NCI-H187 (cell line): ENCODE data around the gene PHKB.

Experiments
- DNase-seq, 2 experiments: peaks; one replicate each; lab custom pipeline; 2025; lab: John Stamatoyannopoulos, UW

Gene PHKB

GRCh38 chr16:47729701-47730100 lies 268.6 kb downstream of the PHKB start:
- DNase-seq = no peak

DNA sequence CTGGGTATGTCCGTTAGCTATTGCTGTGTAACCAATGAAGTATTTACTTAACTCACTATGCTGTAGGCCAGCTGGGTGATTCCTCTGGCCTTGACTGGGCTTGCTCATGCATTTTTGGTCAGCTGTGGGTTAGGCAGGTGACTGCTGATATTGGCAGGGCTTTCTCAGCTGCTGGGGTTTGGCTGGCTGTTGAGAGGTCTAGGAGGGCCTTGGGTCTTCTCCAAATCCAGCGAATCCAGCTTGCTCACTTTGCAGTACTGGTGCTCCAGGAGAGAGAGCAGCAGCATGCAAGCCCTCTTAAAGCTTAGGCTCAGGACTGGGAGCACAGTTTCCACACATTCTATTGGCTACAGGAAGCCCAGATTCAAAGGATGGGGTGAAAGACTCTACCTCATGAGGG lies 270.1 kb downstream of the PHKB start:
- DNase-seq = no peak

GRCh38 chr16:47732122-47732521 lies 271.0 kb downstream of the PHKB start:
- DNase-seq = no peak

GRCh38 chr16:47732523-47733111 lies 271.5 kb downstream of the PHKB start:
- DNase-seq = no peak

DNA sequence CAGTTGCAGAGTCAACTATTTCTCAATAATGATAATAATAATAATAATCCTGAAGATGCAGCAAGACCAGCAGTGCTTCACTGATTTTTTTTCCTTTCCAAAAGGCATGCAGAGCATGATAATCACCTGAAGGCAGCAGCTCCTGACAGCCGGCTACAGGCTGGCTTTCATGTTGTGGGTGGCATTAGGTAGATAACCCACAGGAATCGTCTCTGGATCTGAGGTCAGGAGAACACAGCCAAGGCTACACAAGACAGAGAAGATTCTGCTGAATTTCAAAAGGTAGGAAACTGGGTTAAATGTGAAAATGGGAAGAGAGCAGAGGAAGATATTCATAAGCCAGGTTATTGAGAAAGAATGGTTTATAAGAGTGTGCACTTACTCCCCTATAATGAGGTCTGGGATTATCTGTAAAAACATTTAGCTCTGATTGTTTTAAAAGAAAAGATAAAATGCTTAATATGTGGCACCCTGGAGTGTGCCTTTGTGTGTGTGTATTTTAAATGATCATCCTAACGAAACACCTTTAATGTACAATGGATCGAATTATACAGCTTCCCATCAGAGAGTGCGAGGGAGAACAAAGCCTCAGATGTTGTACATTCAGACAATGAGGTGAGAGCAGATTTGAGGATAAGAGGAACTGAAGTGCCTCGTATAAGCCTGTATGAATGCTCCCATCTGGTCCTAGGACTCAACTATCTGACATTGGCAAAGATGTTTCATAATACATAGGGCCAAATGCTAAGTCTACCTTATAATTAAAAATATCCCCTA lies 273.1 kb downstream of the PHKB start:
- no peak for DNase-seq

DNA sequence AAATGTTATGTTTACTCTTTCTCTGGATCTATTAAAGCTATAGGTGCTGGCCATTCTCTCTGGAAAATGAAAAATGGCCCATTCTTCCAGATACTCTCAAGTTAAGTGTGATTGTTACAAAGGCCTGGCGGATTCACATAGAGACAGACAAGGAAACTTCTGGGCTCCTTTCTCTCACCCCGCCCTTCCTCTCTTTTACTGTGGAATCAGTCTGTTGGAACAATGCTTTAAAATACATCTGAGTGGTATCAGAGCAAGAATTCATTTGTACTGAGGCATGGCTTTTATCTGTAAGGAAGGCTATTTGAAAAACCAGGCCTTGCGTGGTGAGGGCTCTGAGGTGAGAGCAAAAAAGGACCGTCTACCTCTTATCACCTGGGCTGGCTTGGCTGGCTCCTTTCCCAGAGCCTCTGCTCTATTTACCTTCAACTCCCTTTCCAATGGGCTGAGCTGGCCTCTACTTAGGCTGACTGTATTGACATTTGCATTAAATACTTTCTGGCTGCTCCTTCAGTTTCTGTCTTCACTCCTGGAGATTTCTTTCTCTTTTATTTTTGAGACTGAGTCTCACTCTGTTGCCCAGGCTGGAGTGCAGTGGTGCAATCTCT lies 274.0 kb downstream of the PHKB start:
- no peak for DNase-seq

- no peak for DNase-seq
Measured at GRCh38 chr16:47750371-47750770, 289.2 kb downstream of the PHKB start.
